Heart left ventricle (tissue), 16 donors: ENCODE measurements around the gene HOGA1. TPM values are rescaled to one million over a fixed set of nuclear protein-coding genes. Genes with fewer than 3 reads are reported as not detected.
"Not testable (repeated sequence)": the region's sequence is repeated elsewhere in the genome, so short reads cannot be mapped to it uniquely, and the experiment has no call there.

Source experiments
- ATAC-seq, 4 donors: fragments of 200-7000 bp; cut with Tn5 transposase; one replicate each; pipeline ENCODE4 v1.9.1; 2020 to 2022; ENCODE audit warnings: moderate library complexity in 4 of 4, mild to moderate bottlenecking in 3 of 4, moderate number of reproducible peaks in 1 of 4
- DNase-seq, 5 donors: peaks; one replicate each; pipeline ENCODE4 v3.0.0-alpha.2; 2020
- H3K27ac ChIP-seq, 12 donors: fragments of 200-600 bp; sonication (generic) in 4 of 12; one replicate each; pipeline versions ENCODE4 v1.5.0 to v1.8.0; 2016 to 2022; ENCODE audit warnings: mild to moderate bottlenecking in 2 of 12
- H3K27me3 ChIP-seq, 9 donors: fragments of 200-600 bp; sonication (generic) in 2 of 9; one replicate each; pipeline versions ENCODE4 v1.5.1 to v1.8.0; 2016 to 2022; ENCODE audit warnings: mild to moderate bottlenecking in 3 of 9
- H3K36me3 ChIP-seq, 9 donors: fragments of 200-600 bp; sonication (generic) in 2 of 9; one replicate each; pipeline versions ENCODE4 v1.5.0 to v1.8.0; 2018 to 2022; ENCODE audit warnings: mild to moderate bottlenecking in 2 of 9
- H3K4me1 ChIP-seq, 12 donors: fragments of 200-600 bp; sonication (generic) in 4 of 12; one replicate each; pipeline versions ENCODE4 v1.5.0 to v1.8.0; 2016 to 2022; ENCODE audit warnings: mild to moderate bottlenecking in 3 of 12
- H3K4me3 ChIP-seq, 12 donors: fragments of 200-600 bp; sonication (generic) in 4 of 12; one replicate each; pipeline versions ENCODE4 v1.5.0 to v1.8.0; 2017 to 2022; ENCODE audit warnings: mild to moderate bottlenecking in 9 of 12, moderate library complexity in 4 of 12
- H3K9me3 ChIP-seq, 12 donors: fragments of 200-600 bp; sonication (generic) in 4 of 12; one replicate each; pipeline versions ENCODE4 v1.5.0 to v1.8.0; 2016 to 2022; ENCODE audit warnings: mild to moderate bottlenecking in 1 of 12
- CTCF ChIP-seq, 12 donors: fragments of 200-600 bp; sonication (generic) in 4 of 12; IDR thresholded peaks; one replicate each; pipeline versions ENCODE4 v1.5.0 to v1.8.0; 2018 to 2022; ENCODE audit warnings: antibody characterized with exemption in 12 of 12, mild to moderate bottlenecking in 5 of 12
- POLR2A ChIP-seq, 2 donors: fragments of 450-650 bp; IDR thresholded peaks; one replicate each; pipeline ENCODE4 v1.6.1; 2017; ENCODE audit warnings: antibody characterized with exemption in 2 of 2, mild to moderate bottlenecking in 2 of 2, moderate library complexity in 2 of 2
- WGBS, 4 donors: extraction: QIAGEN DNeasy Blood & Tissue Kit in 2 of 4; methylation state at CpG; one replicate each; pipeline versions ENCODE4 v1.1.5 to v1.1.7; 2013 to 2018; 5-methylcytosine and 5-hydroxymethylcytosine counted together
- intact Hi-C, 10 donors: fragments of 100-400 bp; cut with DNase I; formaldehyde crosslinking; loops; one replicate each; pipeline versions ENCODE4 v1.11.1 to v1.14.2; 2022
- polyA plus RNA-seq, 2 donors: library from polyadenylated mRNA; stranded (reverse); fragments of 200-250 nt; gene quantifications; one replicate each; pipeline ENCODE4 v1.2.3, GENCODE V29; 2013
- total RNA-seq, 9 donors: library from RNA; depleted of rRNA in 2 of 9; stranded (reverse); fragments of >200 nt in 2 of 9; fragmentation: NEBNext Ultra II Directional in 3 of 9; extraction: Animal tissue kit (Norgen Biotek cat#: 25700) in 3 of 9; gene quantifications; one replicate each; pipeline versions ENCODE4 v1.1.0 to v1.2.4, GENCODE V29; 2016 to 2023
- donor health status: ischemic (EF 13 %, LVEDD 7.1; RV severe dilation, severe dysfunction).
- donor health status: healthy with polysubstance abuse.
- donor health status: DM: no; HTN: yes; CAD: no.
- donor health status: DM: no; HTN: no; CAD: no.
- donor health status: ischemic (EF 25% LVEDD 6.9; RV normal size, moderate dysfunction).
- donor health status: ischemic (EF 25% LVEDD 5.7; RV mildly dilated, moderate dysfunction).
- donor health status: healthy.
- donor health status: DM: yes; HTN: yes; CAD: no.
- donor health status: ischemic (EF 35%, LVEDD 5.7; RV mildly dilated, moderate dysfunction).
- donor health status: nonischemic (EF 11% LVEDD 7.7; RV severe dilation, severe dysfunction).
- donor health status: DM: yes; HTN: yes; CAD: no.
- donor health status: PGD.
- donor health status: ischemic (EF 29% LVEDD 5.4; RV normal size, mild dysfunction).
- donor health status: nonischemic (EF 23%, LVEDD 6.1; RV moderate dilation, normal function).

Gene HOGA1
- total and polyA plus RNA-seq, 11 donors: 7.5 to 82.6 (median 20.4) TPM

- Histone ChIP-seq H3K27ac (no peak overlapping the region), H3K4me1 (peaks cover 0 to 18% (median 5%) of the 10 kb centered on the region in 12 donors), H3K36me3 (no peaks in the 10 kb centered on the region), H3K4me3 (no peak overlapping the region), H3K9me3 (no peaks in the 10 kb centered on the region), H3K27me3 (no peaks in the 10 kb centered on the region)
- intact Hi-C loops: no loop called here
- TF ChIP-seq CTCF (IDR thresholded peaks at IDR 0.05): no peak
- TF ChIP-seq POLR2A (IDR thresholded peaks at IDR 0.05): no peak
- WGBS, 4 donors: 86 to 95% (median 91%) methylated on average over 1 of the region's 1 CpG
- no peak for DNase-seq
- ATAC-seq: no peak
Observed at GRCh38 chr10:97635577-97635976, 51.4 kb downstream of the HOGA1 start.

- DNase-seq, H3K9me3 ChIP-seq, H3K27me3 ChIP-seq, H3K36me3 ChIP-seq, intact Hi-C loops, H3K4me3 ChIP-seq, ATAC-seq, H3K27ac ChIP-seq: not testable (repeated sequence)
- peaks cover 0 to 21% (median 12%) of the 10 kb centered on the region in 12 donors for H3K4me1 ChIP-seq
- WGBS, 4 donors: 86 to 94% (median 87%) methylated on average over 3 of the region's 3 CpGs
Observed at GRCh38 chr10:97639090-97639489, 54.9 kb downstream of the HOGA1 start.

- no peak for TF ChIP-seq CTCF (IDR thresholded peaks at IDR 0.05)
- TF ChIP-seq POLR2A (IDR thresholded peaks at IDR 0.05): peak; percentile 70 to 92
- Histone ChIP-seq H3K27ac (peak within 1 kb of the TSS; percentile 41 to 90 (median 78)), H3K9me3 (no peaks in the 10 kb centered on the region), H3K4me1 (peaks cover 0 to 21% (median 12%) of the 10 kb centered on the region in 12 donors), H3K27me3 (no peaks in the 10 kb centered on the region), H3K4me3 (peak within 1 kb of the TSS; percentile 32 to 93 (median 84)), H3K36me3 (peaks cover 0 to 21% (median 10%) of the 10 kb centered on the region in 9 donors)
- ATAC-seq (peak; percentile 99 to 100 (median 100)), DNase-seq (peak; percentile 99 to 100 (median 99))
- intact Hi-C loops: loop anchor here in 1 of 10 donors (5.0 kb wide), 1 partner anchor 47 kb away; the partner anchor contains the start of gene AVPI1
- WGBS, 4 donors: 2 to 5% (median 3%) methylated on average over 26 to 54 of the region's 54 CpGs
Observed at GRCh38 chr10:97640174-97640867, 56.1 kb downstream of the HOGA1 start, which contains the start of gene PI4K2A. PI4K2A (plus strand) TSS chr10:97640671; CDS start chr10:97640743, 72 bp downstream.

GRCh38 chr10:97640868-97641811 lies 57.0 kb downstream of the HOGA1 start:
- H3K4me3 ChIP-seq: peak overlapping the region; percentile 32 to 93 (median 84)
- WGBS, 4 donors: 1 to 2% (median 1%) methylated on average over 63 to 67 of the region's 67 CpGs
- no peaks in the 10 kb centered on the region for H3K9me3 ChIP-seq
- H3K36me3 ChIP-seq: peaks cover 0 to 28% (median 16%) of the 10 kb centered on the region in 9 donors
- H3K4me1 ChIP-seq: peaks cover 0 to 21% (median 12%) of the 10 kb centered on the region in 12 donors
- intact Hi-C loops: loop anchor here in 1 of 10 donors (5.0 kb wide), 1 partner anchor 46 kb away; the partner anchor contains the start of gene AVPI1
- no peaks in the 10 kb centered on the region for H3K27me3 ChIP-seq
- TF ChIP-seq POLR2A (IDR thresholded peaks at IDR 0.05) (no peak), CTCF (IDR thresholded peaks at IDR 0.05) (no peak)
- H3K27ac ChIP-seq: peak overlapping the region; percentile 41 to 90 (median 78)
- ATAC-seq: peak in 2 of 4 donors; percentile 59 to 66
- peak; percentile 17 to 67 (median 37) for DNase-seq

- intact Hi-C loops: loop anchor here in 1 of 10 donors (5.0 kb wide), 1 partner anchor 45 kb away; the partner anchor contains the start of gene AVPI1
- not testable (repeated sequence) for DNase-seq, H3K9me3 ChIP-seq, H3K27ac ChIP-seq, H3K27me3 ChIP-seq, ATAC-seq
- H3K36me3 ChIP-seq: peaks cover 0 to 38% (median 27%) of the 10 kb centered on the region in 9 donors
- H3K4me3 ChIP-seq: peak overlapping the region in 5 of 12 donors; percentile 68 to 93 (median 83)
- peaks cover 0 to 26% (median 12%) of the 10 kb centered on the region in 12 donors for H3K4me1 ChIP-seq
- 95 to 97% (median 96%) methylated on average over 13 of the region's 13 CpGs for WGBS, 4 donors
Observed at GRCh38 chr10:97642471-97643159, 58.4 kb downstream of the HOGA1 start.
